ENCODE data around the gene EYA2.

DNA sequence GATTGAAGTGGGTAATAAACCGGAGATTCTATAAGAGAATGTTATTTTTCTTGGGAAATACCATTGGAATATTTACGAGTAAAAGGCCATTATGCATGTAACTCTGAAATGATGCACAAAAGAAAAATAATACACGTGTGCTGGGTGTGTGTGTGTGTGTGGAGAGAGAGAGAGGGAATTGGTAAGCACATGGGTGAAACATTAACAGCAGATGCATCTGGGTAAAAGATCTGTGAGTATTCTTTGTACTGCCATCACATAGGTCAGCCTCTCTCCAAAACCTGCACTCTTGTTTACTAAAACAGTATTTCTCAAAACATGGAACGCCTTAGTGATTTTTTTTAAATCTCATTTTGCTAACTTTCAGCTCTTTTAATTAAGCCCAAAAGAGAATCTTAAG, 28.9 kb downstream of the EYA2 start:
- TF ChIP-seq, protein P1, sequence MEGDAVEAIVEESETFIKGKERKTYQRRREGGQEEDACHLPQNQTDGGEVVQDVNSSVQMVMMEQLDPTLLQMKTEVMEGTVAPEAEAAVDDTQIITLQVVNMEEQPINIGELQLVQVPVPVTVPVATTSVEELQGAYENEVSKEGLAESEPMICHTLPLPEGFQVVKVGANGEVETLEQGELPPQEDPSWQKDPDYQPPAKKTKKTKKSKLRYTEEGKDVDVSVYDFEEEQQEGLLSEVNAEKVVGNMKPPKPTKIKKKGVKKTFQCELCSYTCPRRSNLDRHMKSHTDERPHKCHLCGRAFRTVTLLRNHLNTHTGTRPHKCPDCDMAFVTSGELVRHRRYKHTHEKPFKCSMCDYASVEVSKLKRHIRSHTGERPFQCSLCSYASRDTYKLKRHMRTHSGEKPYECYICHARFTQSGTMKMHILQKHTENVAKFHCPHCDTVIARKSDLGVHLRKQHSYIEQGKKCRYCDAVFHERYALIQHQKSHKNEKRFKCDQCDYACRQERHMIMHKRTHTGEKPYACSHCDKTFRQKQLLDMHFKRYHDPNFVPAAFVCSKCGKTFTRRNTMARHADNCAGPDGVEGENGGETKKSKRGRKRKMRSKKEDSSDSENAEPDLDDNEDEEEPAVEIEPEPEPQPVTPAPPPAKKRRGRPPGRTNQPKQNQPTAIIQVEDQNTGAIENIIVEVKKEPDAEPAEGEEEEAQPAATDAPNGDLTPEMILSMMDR (IDR thresholded peaks at IDR 0.05; ENCODE audit: low read depth, low read length): no peak
- TF ChIP-seq, protein P2, sequence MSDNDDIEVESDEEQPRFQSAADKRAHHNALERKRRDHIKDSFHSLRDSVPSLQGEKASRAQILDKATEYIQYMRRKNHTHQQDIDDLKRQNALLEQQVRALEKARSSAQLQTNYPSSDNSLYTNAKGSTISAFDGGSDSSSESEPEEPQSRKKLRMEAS (IDR thresholded peaks at IDR 0.05; ENCODE audit: low read depth, low read length): no peak
- TF ChIP-seq POLR2A (IDR thresholded peaks at IDR 0.05; ENCODE audit: extremely low read depth, insufficient read length): no peak

Measured in NB4 (cell line).